Measurements from ENCODE around the gene HSH2D.
A peak's percentile ranks its signal among the peaks of the same experiment; 100 is the strongest.
"Not testable (repeated sequence)": the region's sequence is repeated elsewhere in the genome, so short reads cannot be mapped to it uniquely, and the experiment has no call there.

HSH2D gene

GRCh38 chr19:16157601-16158000, 14.1 kb downstream of the HSH2D start:
- DNase-seq (ENCODE audit: low read depth): no peak

- no peak for DNase-seq (ENCODE audit: low read depth)
Measured at GRCh38 chr19:16159655-16160054, 16.2 kb downstream of the HSH2D start.

DNA sequence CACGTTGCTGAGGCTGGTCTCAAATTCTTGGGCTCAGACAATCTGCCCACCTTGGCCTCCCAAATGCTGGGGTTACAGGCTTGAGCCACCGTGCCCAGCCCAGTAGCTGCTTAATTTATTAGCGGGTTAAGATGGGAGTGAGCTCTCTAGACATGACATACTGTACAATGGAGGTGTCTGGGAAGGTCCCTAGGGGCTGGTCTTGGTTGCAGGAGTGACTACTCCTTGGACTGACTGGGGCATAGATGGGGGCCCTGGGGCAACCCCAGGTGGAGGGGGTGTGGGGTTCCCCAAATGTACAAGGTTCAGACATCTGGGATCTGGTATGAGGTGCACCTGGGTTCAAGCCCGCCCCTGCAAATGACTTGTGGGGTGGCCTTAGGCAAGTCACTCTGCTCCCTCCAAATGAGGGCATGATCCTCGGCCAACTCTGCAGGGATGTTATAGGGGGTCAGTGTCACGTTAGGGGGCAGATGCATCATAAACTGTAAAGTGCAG, 17.0 kb downstream of the HSH2D start:
- no peak for DNase-seq (ENCODE audit: low read depth)

- DNase-seq (ENCODE audit: low read depth): peak; percentile 85
Measured at GRCh38 chr19:16160943-16161560, 17.6 kb downstream of the HSH2D start.

DNA sequence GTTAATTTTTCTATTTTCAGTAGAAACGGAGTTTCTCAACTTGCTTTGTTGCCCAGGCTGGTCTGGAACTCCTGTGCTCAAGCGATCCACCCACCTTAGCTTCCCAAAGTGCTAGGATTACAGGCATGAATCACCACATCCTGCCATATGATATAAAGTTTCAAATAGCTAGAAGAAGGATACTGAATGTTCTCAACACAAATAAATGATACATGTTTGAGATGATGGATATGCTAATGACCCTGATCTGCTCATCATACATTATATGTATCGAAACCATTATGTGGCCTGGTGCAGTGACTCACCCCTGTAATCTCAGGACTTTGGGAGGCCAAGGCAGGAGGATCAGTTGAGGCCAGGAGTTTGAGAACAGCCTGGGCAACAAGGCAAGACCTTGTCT, 18.4 kb downstream of the HSH2D start:
- peak; percentile 92 for DNase-seq (ENCODE audit: low read depth)

GRCh38 chr19:16164222-16164890, 20.9 kb downstream of the HSH2D start:
- no peak for DNase-seq (ENCODE audit: low read depth)

GRCh38 chr19:16166417-16166816, 22.9 kb downstream of the HSH2D start:
- DNase-seq (ENCODE audit: low read depth): no peak

GRCh38 chr19:16167055-16167454, 23.6 kb downstream of the HSH2D start:
- no peak for DNase-seq (ENCODE audit: low read depth)

DNA sequence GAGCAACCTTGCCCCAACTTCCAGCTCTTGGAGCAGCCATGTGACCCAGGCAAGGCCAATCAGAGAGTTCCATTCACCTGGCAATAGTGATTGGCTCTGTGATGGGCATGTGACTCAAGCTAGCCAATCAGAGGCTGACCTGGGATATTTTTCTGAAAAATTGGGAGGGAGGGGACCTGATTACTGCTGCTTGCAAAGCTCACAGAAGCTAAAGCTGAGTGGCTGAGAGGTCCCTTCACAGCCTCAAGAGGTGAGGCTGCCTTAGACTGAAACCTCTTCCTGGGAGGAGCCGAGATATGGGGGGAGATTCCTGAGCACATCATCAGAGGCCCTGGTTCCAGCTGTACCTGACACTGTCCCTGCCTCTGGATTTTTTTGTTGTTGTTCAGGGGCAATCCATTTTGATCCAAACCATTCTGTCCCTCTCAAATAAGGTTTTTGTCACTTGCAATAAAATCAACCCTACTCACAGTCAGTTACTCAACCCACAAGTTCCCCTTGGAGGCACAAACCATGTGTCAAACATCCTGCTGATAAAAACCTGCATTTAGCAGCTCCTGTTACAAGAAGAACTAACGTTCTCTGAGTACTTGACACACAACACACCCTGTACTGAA, 25.1 kb downstream of the HSH2D start:
- DNase-seq (ENCODE audit: low read depth): peak; percentile 79

GRCh38 chr19:16170134-16170533, 26.6 kb downstream of the HSH2D start:
- DNase-seq (ENCODE audit: low read depth): no peak

DNA sequence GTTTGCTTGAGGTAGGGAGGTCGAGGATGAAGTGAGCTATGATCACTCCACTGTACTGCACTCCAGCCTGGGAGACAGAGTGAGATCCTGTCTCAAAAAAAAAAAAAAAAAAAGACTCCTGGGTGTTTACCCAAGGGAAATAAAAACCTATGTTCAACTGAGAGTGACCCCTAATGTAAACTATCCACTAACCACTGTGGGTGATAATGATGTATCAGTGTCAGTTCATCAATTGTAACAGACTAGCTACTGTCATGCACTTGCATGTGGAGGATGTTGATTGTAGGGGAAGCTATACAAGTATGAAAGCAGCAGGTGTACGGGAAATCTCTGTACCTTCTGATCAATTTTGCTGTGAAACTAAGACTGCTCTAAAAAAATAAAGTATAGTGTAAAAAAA, 32.5 kb downstream of the HSH2D start:
- DNase-seq (ENCODE audit: low read depth): no peak

DNA sequence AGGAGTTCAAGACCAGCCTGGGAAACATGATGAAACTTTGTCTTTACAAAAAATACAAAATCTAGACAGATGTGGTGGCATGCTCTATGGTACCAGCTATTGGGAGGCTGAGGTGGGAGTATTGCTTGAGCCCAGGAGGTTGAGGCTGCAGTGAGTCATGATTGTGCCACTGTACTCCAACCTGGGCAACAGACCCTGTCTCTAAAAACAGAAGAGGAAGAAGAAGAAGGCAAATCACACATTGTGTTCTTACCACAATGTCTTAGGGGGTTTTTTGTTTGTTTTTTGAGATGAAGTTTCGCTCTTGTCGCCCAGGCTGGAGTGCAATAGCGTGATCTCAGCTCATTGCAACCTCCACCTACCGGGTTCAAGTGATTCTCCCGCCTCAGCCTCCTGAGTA, 35.4 kb downstream of the HSH2D start:
- not testable (repeated sequence) for DNase-seq (ENCODE audit: low read depth)

GRCh38 chr19:16180611-16181010, 37.1 kb downstream of the HSH2D start:
- DNase-seq (ENCODE audit: low read depth): peak; percentile 75

- DNase-seq (ENCODE audit: low read depth): no peak
Measured at GRCh38 chr19:16184665-16185122, 41.2 kb downstream of the HSH2D start.

DNA sequence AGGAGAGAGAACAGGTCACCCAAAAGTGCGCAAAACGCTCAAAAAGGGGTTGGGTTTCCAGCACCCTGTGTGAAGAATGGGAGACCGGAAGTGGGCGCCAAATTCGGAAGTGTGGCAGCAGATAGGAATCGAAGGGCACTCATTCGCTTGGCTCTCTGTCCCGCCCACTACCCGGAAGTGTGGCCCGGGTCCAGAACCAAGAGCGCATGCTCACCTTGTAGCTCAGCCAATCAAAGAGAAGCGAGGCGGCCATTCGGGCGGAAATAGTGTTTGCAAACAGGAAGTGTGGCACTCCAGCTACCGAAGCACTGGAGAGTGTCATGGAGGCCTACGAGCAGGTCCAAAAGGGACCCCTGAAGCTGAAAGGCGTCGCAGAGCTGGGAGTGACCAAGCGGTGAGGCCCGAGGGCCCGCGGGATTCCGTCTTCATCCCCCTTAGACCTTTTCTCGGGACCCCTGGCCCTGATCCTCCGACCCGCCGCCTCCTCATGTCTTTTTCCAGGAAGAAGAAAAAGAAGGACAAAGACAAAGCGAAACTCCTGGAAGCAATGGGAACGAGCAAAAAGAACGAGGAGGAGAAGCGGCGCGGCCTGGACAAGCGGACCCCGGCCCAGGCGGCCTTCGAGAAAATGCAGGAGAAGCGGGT, 41.8 kb downstream of the HSH2D start, which contains the start of gene FAM32A:
Gene FAM32A (plus strand): TSS at position 288 of the 645 bp plus-strand sequence. CDS start 33 bp downstream, at position 321.
- peak; percentile 99 for DNase-seq (ENCODE audit: low read depth)

GRCh38 chr19:16185768-16186123, 42.3 kb downstream of the HSH2D start:
- peak; percentile 47 for DNase-seq (ENCODE audit: low read depth)

- no peak for DNase-seq (ENCODE audit: low read depth)
Measured at GRCh38 chr19:16188521-16188920, 45.0 kb downstream of the HSH2D start.

DNA sequence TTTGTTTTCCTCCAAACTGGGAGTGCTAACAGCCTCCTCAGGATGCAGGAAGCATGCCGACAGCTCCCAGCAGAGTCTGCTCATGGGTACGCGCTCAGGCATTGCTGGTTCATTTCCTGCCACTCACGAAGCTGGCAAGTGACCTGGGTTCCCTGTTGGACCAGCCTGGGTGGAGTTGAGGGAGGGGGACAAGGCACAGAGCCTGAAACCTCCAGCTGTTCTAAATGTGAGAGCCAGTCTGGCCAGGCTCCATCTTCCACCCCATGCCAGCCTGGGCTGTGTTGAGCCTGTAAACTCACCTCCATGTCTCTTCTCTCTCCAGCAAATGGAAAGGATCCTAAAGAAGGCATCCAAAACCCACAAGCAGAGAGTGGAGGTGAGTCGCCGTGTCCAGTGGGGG, 46.7 kb downstream of the HSH2D start:
- DNase-seq (ENCODE audit: low read depth): no peak

DNA sequence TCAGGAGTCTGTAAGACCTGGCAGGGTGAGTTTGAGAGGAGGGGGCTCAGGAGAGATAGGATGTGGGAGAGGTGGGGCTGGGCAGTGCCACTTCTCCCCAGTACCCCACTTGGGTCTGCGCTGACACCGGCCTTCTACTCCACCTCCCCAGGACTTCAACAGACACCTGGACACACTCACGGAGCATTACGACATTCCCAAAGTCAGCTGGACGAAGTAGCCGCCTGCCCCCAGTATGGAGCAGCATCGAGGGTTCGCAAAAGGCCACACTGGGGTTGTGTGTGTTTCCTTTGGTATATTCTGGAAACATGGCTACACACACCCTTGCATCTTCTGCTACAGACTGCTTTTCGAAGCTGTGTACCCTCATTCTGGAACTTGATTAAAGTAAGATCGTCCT, 47.3 kb downstream of the HSH2D start:
- DNase-seq (ENCODE audit: low read depth): no peak

DNA sequence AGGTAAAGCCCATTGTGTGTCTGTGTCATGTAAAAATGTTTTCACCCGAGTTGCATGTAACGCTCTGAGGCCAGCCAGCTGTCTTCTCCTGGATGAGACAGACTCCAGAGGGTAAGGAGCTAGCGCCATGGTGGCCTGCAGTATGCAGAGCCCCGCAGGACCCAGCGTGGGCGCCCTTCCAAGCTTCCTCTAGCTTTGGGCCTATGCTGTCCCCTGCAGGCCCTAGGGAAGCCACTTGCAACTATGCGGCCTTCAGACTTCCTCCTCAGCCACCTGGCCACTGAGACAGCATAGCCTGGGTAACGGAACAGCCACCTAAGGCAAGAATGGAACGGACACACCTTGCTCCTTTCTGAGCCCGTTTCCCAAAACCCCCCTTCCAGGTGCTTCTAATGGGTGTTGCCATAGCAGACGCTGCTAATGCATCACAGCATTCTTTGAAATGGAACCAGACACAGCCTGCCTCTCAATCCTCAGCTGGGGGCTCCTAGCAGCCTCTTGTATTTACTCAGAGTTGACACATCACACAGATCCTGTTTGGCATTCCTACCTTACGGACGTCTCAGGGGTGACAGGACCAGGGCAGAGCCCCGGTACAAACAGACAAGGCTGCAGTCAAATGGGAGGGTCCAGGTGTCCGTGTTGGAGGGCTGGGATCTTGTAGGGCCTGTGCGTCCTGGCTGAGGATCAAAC, 47.9 kb downstream of the HSH2D start:
- DNase-seq (ENCODE audit: low read depth): no peak

GRCh38 chr19:16193466-16193865, 50.0 kb downstream of the HSH2D start:
- DNase-seq (ENCODE audit: low read depth): no peak

GRCh38 chr19:16197188-16197621, 53.7 kb downstream of the HSH2D start:
- DNase-seq (ENCODE audit: low read depth): peak; percentile 84

Data from iris pigment epithelial cell (primary cell).